Femur (tissue), 1 donor: ENCODE data around the gene VAMP5.
"Not testable (repeated sequence)": the region's sequence is repeated elsewhere in the genome, so short reads cannot be mapped to it uniquely, and the experiment has no call there.

Source experiments
- DNase-seq: peaks from one replicate; pipeline ENCODE4 v3.0.0-alpha.2; 2017

Gene VAMP5

DNA sequence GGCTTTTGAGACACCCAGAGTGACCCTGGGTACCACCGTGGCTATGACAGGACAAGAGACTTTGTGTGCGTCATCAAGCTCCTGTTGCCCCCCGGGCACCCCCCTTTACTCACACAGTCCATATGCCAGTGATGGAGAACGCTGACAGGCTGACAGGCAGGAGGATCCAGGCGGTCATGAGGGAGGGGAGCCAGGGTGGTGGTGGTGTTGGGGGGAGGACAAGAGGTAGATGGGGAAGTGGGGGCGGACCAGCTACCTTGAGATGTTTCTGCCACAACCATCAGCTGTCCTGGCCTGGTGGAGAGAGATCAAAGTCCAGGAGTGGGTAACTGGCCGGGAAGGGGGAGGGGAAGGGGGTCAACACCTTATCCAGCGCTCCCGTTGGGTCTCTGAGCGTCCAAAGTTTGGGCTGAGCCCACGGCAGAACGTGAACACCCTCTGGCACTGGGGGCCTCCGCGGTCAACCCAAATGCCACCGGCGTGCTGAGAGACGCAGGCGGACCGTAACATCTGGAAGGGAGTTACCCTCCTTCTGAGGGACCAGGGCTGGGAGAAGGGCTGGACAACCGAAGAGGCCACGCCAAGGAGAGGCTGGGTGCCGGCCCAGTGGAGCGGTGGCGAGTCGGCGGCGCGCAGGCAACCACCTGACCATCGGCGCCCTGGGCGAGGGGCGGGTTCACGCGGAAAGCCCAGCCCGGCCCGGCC is 17.7 kb downstream of the VAMP5 start:
- DNase-seq, result peak; percentile 64

DNA sequence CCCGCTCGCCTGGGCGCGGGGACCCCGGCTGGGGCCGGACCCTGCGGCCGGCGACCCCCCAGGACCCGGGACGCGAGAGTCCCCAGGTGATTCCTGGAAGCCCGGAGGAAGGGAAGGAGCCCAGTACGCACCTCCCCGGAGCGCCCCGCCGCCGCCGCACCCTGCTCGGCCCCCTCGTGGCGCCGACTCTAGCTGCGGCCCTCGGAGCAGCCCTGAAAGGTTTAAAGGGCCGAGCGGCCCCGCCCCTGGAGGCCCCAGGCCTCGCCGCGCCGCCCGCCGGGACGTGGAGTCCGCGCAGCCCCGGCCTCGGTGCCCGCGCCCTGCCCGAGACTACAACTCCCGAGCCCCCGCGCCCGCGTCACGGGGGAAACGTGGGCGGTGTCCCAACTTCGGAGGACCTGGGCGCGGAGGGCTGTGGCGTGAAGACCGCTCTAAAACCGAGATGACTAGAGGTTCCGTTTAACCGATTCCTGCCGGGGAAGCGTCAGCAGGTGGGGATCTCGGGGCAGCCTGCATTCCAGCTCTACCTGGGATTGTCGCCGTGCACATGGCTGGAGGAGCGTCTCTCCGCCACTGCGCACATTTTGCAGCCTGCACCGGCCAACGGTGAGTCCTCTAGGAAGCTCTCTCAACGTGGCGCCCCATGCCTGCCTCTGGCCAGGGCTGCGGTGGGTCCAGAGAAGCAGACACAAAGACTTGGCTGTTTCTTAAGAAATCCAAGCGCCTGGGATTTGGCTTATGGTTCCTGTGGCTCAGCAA is 18.4 kb downstream of the VAMP5 start, which contains the start of gene TMEM150A:
TMEM150A (minus strand) TSS at position 223 of the 759 bp plus-strand sequence. CDS start 750 bp downstream, outside the sequence.
- DNase-seq, result peak; percentile 94

DNA sequence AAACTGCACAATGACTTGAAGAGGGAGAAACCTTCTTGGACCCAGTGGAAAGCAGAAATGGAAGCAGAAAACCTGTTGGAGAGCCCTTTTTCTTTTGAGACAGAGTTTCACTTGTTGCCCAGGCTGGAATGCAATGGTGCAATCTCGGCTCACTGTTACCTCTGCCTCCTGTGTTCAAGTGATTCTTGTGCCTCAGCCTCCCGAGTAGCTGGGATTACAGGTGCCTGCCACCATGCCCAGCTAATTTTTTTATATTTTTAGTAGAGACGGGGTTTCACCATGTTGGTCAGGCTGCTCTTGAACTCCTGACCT is 19.9 kb downstream of the VAMP5 start:
- DNase-seq, result not testable (repeated sequence)

DNA sequence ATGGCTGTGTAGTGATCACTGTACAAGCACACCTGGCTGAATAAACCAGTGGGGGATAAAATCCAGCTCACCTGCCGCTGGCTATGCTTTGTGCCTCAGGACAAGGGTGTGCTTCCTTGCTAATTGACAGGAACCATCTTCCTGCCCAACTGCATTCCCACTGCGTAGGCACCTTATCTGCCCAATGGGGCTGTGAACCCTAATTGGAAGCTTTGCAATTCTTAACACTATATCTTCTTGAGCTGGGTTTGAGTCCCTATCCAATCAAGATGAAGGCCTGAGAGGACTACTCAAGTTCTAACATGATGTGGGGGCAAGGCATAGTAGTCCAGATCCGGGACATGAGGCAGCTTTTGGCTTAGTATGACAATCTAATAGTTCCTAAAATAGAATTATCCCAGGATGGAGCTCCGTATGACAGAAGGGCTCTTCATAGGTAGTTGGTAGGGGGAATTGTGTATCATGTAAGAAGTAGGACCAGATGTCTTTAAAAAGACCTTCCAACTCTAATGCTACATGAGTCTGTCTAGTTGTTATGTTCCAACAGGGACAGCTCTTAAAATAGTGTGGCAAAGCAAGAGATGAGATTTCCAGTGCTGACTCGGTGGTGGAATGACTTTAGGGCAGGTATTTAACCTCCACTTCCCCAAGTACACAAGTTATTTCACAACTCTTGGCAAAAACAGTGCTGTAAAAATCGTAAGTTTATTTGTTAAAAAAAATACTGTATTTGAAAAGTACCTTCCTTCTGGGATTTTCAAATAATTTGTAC is 20.5 kb downstream of the VAMP5 start:
- DNase-seq, result no peak

DNA sequence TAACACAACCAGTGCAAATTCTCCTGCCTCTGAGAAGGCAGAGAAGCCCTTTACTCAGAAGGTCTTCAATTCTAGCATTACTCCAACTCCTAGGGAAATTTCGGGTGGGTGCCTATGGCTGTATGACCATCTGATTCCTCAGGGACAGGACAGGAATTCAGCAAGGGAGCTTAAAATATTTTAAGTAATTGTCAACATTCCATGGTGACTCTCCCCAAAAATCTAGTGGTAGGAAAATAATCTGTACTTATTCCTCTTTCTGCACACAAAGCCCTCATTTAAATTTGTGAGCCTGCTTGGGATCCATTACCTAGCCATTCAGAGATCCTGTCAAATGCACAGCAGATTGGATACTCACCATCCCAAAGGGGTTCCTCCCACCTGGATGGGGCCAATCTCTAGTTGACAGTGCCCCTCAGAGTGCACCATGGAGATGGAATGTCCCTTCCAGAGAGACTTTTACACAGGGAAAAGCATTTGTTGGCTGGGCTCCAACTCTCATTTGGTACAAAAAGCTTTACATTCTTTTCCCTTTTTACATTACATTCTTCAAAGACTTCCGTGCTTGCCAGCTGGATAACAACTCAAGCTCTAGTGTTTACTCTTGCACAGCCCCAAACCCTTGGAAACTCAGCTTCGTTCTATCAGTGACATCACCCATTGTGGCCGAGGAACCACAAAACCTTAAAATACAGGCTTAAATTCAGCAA is 21.3 kb downstream of the VAMP5 start:
- DNase-seq, result no peak

DNA sequence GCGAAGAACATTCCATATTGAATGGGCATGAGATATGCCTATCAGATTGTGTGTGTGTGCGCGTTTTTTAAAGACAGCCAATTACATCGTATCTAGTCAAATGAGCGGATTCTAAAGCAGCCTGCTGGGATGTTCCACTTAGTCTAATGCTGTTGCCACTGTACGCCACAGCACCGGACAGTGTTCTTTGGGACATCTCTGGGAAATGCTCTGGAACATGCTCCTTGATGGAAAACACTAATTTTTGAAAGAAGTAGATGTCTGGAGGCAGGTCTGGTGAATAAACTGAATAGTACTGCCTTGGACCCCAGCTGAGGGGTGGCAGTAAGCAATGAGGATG is 21.9 kb downstream of the VAMP5 start:
- no peak for DNase-seq

DNA sequence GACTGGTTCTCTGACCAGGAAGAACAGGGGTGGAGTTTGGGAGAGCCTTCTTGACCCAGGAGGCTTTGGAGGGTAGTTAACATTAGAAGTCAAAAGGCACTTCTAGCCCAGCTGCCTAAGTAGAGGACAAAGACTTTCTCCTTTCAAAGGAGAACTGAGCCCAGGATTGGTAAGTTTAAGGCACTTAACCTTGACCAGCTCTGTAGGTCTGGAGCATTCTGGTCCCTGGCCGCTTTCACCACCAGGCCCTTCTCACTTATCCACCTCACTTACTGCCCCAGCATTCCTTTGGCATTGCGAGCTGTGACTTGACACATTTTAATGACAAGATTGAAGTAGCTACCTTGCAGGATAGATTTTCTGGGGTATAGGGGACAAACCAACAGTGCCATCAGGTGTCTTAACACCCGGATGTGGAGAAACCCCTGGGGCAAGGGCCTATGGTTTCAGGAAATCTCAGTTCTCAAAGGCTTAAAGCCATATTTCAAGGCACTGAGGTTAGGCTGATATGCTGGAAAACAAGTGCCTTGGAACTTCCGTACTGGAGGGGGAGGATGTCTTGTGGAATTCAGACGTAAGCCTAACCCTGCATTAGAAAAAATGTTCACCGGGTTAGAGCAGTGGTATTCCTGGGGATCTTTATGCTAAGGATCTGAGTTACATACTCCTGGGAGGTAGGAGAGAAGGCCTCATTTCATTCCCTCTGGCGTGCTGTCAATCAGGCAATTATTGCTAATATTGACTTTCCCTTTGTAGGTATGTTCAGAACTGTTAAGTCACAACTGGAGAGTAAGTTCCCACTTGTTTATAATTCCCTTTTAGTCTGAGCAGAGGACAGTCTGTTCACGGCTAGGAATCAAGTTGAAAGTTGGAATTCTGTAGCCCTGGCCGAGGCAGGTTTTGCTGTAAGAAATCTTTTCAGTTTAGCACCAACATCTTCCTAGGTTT is 23.3 kb downstream of the VAMP5 start:
- no peak for DNase-seq

DNA sequence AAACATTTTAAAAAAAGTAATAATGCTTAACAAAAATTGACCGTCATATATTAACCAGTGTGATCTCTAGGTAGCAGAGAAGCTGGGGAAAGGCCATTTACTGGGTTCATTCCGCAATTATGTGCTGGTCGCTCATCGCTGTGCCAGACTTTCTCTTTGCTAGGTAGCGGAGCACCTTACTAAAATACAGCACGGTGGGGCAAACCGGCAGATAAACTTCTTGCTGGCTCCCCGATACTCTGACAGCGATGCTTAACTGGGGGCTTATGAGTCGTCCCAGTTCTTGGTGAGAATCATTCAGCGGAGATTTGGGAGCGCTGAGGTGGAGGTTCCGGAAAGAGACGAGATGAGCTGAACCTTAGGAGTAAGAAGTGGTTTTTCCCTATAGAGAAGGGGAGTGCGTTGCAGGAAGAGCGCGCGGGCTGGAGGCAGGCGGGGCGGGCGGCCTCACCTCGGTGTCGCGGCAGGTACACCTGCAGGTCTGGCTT is 27.0 kb downstream of the VAMP5 start:
- no peak for DNase-seq

DNA sequence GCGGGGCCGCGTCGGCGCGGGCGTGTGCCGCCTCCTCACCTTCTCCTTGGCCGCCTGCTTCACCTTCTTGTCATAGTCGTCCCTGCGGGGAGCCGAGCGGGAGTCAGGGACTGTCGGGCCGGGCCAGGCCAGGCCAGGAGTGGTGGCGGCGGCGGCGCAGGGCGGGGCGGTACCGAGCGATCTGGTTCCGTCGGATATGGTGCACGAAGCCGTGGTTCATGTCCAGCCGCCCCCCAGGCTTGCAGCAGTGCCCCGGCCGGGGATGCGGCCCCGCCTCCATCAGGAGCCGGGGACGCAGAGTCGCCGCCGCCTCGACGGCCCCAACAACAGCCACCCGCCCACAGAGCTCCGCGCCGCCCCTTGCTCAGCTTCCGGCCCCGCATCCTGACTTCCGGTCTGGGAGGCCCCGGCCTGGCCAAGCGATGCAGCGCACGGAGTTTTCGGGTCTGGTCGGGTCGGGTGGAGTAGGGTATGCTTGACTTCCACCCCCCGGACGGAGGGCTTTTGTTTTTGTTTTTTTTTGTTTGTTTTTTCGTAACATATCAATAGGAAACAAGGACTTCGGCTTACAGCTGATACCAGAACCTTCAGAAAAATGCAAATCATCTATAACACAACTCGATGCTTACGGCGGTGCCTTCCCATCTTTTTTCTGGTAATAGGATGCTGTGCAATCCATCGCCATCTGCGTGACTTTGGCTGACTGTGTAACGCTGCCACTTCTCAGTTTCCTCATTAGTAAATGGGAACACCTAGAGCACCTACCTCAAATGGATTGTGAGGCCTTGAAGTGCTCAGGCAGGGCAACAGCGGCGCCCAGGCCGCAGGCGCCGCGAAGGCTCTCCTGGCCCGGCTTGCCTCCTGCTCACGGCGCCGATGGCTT is 27.7 kb downstream of the VAMP5 start, which contains the start of gene C2orf68:
C2orf68 (minus strand) TSS at position 362 of the 883 bp plus-strand sequence; CDS start at position 280, 82 bp downstream.
- peak; percentile 96 for DNase-seq

DNA sequence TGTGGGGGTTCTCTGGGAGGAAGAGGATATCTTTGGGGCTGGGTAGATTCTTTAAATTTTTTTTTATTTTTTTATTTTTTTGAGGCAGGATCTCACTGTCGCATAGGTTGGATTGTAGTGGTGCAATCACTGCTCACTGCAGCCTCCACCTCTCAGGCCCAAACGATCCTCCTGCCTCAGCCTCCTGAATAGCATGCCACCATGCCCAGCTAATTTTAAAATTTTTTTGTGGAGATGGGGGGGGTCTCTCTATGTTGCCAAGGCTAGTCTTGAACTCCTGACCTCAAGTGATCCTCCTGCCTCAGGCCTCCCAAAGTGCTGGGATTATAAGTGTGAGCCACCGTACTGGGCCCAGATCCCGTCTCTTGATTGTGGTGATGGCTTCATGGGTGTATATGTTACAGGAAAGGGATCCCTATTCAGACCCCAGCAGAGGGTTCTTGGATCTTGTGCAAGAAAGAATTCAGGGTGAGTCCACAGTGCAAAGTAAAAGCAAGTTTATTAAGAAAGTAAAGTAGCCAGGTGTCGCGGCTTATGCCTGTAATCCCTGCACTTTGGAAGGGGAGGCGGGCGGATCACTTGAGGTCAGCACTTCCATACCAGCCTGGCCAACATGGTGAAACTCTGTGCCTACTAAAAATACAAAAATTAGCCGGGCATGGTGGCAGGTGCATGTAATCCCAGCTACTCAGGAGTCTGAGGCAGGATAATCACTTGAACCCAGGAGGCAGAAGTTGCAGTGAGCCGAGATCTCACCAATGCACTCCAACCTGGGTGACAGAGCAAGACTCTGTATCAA is 29.7 kb downstream of the VAMP5 start:
- no peak for DNase-seq

DNA sequence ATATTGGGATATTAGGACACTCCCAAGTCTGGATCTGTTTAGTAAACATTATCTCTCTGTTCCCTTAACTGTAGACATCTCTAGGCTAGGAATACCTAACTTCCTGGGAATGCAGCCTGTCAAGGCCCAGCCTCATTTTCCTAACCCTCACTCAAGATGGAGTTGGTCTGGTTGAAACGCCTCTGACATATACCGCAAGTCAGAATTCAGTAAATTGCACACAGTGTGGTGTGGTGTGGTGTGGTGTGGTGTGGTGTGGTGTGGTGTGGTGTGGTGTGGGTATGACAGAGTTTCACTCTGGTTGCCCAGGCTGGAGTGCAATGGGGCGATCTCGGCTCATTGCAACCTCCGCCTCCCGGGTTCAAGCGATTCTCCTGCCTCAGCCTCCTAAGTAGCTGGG is 30.5 kb downstream of the VAMP5 start:
- not testable (repeated sequence) for DNase-seq

DNA sequence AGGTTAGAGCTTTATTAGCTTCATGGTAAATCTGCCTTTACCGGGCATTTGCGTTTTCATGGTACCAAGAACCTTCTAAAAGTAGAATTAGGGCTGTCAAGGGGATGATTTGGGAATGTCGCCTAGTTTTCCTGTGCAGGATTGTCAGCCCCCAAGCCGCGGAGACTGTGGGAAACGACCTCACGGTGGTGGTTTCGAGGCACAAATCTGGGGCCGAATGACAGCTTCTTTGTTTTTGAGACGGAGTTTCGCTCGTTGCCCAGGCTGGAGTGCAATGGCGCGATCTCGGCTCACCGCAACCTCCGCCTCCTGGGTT is 31.1 kb downstream of the VAMP5 start:
- DNase-seq, result no peak

DNA sequence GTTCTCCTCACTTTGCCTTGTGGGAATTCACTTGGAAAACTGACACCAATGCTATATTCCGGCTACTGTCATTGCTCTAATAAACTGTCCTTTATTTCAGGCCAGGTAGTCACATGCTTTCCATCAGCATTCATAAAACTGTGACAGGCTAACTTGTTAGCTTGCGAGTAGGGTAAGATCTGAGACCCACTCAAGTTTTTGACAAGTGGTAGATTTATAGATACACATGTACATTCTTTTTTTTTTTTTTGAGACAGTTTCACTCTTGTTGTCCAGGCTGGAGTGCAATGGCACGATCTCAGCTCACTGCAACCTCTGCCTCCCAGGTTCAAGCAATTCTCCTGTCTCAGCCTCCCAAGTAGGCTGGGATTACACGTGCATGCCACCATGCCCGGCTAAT is 33.5 kb downstream of the VAMP5 start:
- DNase-seq, result not testable (repeated sequence)

DNA sequence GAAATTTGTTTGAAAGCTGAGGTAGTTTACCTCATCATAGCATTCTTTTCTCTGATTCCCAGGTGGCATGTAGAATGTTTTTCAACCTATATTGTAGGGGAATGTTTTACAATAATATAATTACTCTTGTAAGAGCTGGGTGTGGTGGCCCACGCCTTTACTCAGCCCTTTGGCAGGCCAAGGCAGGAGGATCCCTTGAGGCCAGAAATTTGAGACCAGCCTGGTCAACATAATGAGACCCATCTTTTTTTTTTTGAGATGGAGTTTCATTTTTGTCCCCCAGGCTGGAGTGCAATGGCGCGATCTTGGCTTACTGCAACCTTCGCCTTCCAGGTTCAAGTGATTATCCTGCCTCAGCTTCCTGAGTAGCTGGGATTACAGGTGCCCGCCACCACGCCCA is 35.4 kb downstream of the VAMP5 start:
- DNase-seq, result no peak

DNA sequence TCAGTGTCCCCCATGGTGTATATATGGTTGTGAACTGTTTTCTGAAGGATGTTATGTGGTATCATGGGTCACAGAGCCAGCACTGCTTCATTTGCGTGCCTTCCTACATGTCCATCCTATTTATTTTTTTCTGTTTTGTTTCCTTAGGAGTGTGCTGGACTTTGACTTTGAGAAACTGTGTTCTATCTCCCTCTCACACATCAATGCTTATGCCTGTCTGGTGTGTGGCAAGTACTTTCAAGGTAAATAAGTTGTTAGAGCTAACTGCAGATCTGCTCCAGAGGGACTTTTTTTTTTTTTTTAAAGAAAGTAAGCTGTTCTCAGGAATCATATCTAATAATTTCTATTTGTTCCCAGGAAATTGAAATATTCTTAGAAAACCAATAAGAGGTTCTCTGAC is 37.1 kb downstream of the VAMP5 start:
- no peak for DNase-seq

DNA sequence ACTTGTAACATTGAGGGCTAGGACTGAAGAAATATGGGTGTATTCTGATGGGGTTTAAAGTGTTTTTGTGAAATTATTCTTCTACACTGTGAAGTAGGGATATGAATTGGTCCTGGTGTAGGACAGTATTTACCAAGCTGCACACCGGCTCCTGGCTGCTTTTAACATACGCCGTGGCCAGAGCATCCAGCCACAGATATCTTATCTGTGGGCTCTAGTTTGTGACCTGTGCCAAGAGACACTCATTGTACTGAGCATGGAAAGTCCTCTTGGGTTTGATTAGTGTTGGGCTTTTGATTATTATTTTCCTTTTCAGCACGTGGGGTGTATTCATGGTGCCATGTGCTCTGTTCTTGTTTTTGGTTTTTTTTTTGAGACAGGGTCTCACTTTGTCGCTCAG is 39.8 kb downstream of the VAMP5 start:
- no peak for DNase-seq

DNA sequence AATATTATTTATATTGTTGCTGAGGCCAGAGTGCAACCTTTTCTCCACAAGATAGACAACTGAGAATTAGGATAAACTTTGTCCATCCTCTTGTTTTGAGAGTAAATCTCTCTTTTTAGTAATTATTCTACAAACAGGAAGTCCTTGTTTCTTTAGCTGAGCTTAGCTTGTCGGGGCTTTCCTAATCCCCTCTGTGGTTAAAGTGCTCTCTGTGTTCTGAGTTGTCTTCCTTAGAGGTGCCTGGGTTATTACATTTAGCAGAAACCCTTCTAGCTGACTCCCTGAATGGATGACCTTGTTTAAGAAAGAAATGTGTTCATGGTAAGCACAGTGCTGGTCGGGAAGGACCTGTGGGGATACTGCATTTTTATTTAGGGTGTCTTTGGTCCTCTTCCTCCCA is 44.4 kb downstream of the VAMP5 start:
- DNase-seq, result no peak

DNA sequence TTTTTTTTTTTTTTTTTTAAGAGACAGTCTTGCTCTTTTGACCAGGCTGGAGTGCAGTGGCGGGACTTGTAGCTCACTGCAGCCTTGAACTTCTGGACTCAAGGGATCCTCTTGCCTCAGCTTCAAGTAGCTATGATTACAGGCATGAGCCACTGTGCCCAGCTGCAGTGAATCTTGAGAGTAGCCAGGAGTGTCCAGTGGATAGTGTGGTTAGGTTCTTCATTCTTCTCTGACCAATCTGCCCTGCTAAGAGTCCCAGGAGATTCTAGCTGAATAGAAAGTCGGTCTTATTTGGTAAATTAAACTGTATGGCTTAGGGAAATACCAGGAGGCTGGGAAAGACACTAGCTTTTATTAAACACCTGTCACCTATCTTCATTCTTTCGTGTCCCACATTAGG is 47.1 kb downstream of the VAMP5 start:
- DNase-seq, result no peak

DNA sequence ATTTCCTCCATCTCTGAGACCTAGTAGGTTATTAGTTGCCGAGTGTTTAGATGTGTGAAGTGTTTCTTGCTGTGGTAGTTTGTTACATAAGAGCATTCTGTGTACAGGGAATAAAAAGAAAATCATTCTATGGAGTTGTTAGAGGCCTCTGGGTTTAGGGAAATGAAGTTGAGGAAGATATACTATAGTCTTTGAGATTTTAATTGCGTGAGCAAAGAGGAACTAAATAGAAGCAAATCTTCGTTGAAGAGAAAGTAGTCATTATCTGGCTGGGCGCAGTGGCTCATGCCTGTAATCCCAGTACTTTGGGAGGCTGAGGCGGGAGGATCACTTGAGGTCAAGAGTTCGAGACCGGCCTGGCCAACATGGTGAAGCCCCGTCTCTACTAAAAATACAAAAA is 50.8 kb downstream of the VAMP5 start:
- no peak for DNase-seq

DNA sequence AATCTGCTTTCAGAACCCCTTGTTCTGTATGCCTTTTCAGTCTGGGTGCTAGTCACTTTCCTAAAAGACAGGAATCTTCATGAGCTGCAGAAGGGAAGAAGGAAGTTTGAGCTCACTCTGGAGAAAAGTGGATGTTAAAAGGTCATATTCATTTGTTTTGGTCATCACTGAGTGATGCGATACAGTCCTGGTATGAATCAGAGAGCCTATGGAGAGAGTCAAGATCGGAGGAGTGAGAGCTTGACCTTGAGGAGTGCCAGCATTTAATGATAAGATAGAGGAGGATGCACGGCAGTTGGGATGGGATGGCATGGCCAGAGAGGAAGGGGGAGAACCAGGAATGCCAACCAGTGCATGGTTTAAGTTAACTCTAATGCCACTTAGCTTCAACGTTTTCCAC is 51.4 kb downstream of the VAMP5 start:
- DNase-seq, result no peak
